OCI-LY3 (cell line): ENCODE measurements around the gene PRDM5.

ENCODE experiments used
- H2AFZ ChIP-seq: fragments of 200-600, 300-600 bp; shearing (Covaris generic); 2 replicates; pipeline ENCODE4 v1.6.0; 2014; ENCODE audit warnings: antibody characterized with exemption, low read depth, low read length
- H3K27ac ChIP-seq: fragments of 200-600, 300-600 bp; sonication (generic); 2 replicates; pipeline ENCODE4 v1.5.1; 2014; ENCODE audit warnings: mild to moderate bottlenecking, low read length, moderate library complexity, mixed read lengths
- H3K27me3 ChIP-seq: fragments of 200-600, 300-600 bp; sonication (generic); 2 replicates; pipeline ENCODE4 v1.6.1; 2014; ENCODE audit warnings: low read depth, low read length, mixed read lengths
- H3K36me3 ChIP-seq: fragments of 200-600, 300-600 bp; sonication (generic); replicated peaks from 2 replicates; pipeline ENCODE3; 2014; ENCODE audit warnings: low read depth, low read length, mixed read lengths
- H3K4me1 ChIP-seq: fragments of 300-600, 200-600 bp; sonication (generic); 2 replicates; pipeline ENCODE4 v1.6.1; 2014; ENCODE audit warnings: low read length, mixed read lengths
- H3K4me2 ChIP-seq: fragments of 200-600, 300-600 bp; sonication (generic); 2 replicates; pipeline ENCODE4 v1.6.1; 2014; ENCODE audit warnings: low read length, mixed read lengths
- H3K4me3 ChIP-seq: fragments of 300-600, 200-600 bp; sonication (generic); 2 replicates; pipeline ENCODE4 v1.5.1; 2014; ENCODE audit warnings: antibody characterized with exemption, mild to moderate bottlenecking, low read length, moderate library complexity
- H3K79me2 ChIP-seq: fragments of 300-600, 200-600 bp; shearing (Covaris generic); 2 replicates; pipeline ENCODE4 v1.6.1; 2014; ENCODE audit warnings: mild to moderate bottlenecking, low read length, mixed read lengths
- H3K9ac ChIP-seq: fragments of 300-600, 200-600 bp; shearing (Covaris generic); 2 replicates; pipeline ENCODE4 v1.6.0; 2014; ENCODE audit warnings: mild to moderate bottlenecking, low read length, moderate library complexity
- H3K9me3 ChIP-seq: fragments of 200-600, 300-600 bp; shearing (Covaris generic); 2 replicates; pipeline ENCODE4 v1.6.1; 2014; ENCODE audit warnings: low read length, mixed read lengths; ENCODE audit not compliant: insufficient read depth
- H4K20me1 ChIP-seq: fragments of 200-600, 300-600 bp; sonication (generic); 2 replicates; pipeline ENCODE4 v1.6.1; 2016; ENCODE audit warnings: low read length, mixed read lengths; ENCODE audit not compliant: insufficient read depth
- CTCF ChIP-seq: fragments of 200-600, 300-600 bp; sonication (generic); IDR thresholded peaks from 2 replicates; pipeline ENCODE4 v1.5.1; 2014; ENCODE audit warnings: antibody characterized with exemption, low read length, low read depth
- EZH2phosphoT487 ChIP-seq: fragments of 200-600 bp; shearing (Covaris generic); IDR thresholded peaks from 2 replicates; pipeline ENCODE4 v1.6.1; 2018; ENCODE audit warnings: antibody characterized with exemption, mixed run types, low read depth

PRDM5 gene

DNA sequence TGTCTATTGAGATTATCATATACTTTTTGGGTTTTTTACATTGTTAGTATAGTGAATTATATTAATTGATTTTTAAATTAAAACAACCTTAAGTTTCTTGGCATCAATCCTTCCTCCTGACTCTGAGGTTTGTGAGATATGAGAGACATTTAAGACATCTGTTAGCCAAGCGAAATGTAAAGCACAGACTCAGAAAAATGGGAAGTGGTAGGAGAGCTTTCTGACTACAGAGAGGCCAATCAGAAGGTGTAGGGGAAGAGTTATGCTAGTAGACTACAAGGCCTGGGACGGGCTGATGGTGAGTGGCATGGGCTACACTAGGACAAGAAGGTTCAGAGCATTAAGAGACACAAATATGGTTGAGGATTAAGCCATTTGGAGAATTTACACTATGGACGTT lies 255.4 kb downstream of the PRDM5 start:
- Histone ChIP-seq H3K27ac (no peak overlapping the region), H3K9ac (no peak overlapping the region), H4K20me1 (no peaks in the 10 kb centered on the region), H3K4me3 (no peak overlapping the region), H3K36me3 (no peaks in the 10 kb centered on the region), H3K4me2 (no peak overlapping the region), H2AFZ (no peak overlapping the region), H3K79me2 (no peaks in the 10 kb centered on the region), H3K9me3 (no peaks in the 10 kb centered on the region), H3K4me1 (no peaks in the 10 kb centered on the region), H3K27me3 (no peaks in the 10 kb centered on the region)
- TF ChIP-seq EZH2phosphoT487 (no peak), CTCF (no peak)

GRCh38 chr4:120664851-120665250 lies 257.7 kb downstream of the PRDM5 start:
- TF ChIP-seq CTCF (no peak), EZH2phosphoT487 (no peak)
- no peaks in the 10 kb centered on the region for H3K79me2 ChIP-seq
- no peak overlapping the region for H3K27ac ChIP-seq
- H3K36me3 ChIP-seq: no peaks in the 10 kb centered on the region
- no peak overlapping the region for H2AFZ ChIP-seq
- no peak overlapping the region for H3K9ac ChIP-seq
- H3K9me3 ChIP-seq: no peaks in the 10 kb centered on the region
- H3K4me1 ChIP-seq: no peaks in the 10 kb centered on the region
- no peaks in the 10 kb centered on the region for H3K27me3 ChIP-seq
- no peaks in the 10 kb centered on the region for H4K20me1 ChIP-seq
- no peak overlapping the region for H3K4me2 ChIP-seq
- no peak overlapping the region for H3K4me3 ChIP-seq

- Histone ChIP-seq H3K27ac (no peak overlapping the region), H2AFZ (no peak overlapping the region), H3K27me3 (no peaks in the 10 kb centered on the region), H3K9me3 (no peaks in the 10 kb centered on the region), H3K79me2 (no peaks in the 10 kb centered on the region), H3K9ac (no peak overlapping the region), H3K36me3 (no peaks in the 10 kb centered on the region), H3K4me2 (no peak overlapping the region), H3K4me1 (no peaks in the 10 kb centered on the region), H3K4me3 (no peak overlapping the region), H4K20me1 (no peaks in the 10 kb centered on the region)
- no peak for TF ChIP-seq EZH2phosphoT487
- TF ChIP-seq CTCF: no peak
Measured at GRCh38 chr4:120659616-120660170, 262.8 kb downstream of the PRDM5 start.

DNA sequence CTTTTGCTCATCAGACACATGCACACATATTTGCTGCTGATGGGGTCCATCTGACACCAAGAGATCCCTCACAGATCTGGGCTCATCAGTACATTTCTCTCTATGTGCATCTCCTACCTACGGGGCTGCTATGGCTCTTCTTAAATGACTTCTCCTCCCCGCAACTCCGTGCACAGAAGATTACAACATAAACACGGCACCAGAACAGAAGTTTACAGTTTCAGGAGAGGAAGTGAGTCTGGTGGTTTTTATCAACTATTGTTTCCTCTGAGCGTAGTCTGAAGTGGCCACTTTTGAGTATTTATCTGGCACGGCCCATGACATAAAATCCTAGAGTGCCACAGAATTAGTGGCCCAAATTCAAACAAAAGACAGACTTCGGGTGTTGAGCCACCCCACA lies 263.8 kb downstream of the PRDM5 start:
- Histone ChIP-seq H3K4me3 (no peak overlapping the region), H2AFZ (no peak overlapping the region), H3K9ac (no peak overlapping the region), H3K27me3 (no peaks in the 10 kb centered on the region), H3K79me2 (no peaks in the 10 kb centered on the region), H3K36me3 (no peaks in the 10 kb centered on the region), H3K4me2 (no peak overlapping the region), H3K27ac (no peak overlapping the region), H3K9me3 (no peaks in the 10 kb centered on the region), H4K20me1 (no peaks in the 10 kb centered on the region), H3K4me1 (no peaks in the 10 kb centered on the region)
- no peak for TF ChIP-seq CTCF
- TF ChIP-seq EZH2phosphoT487: no peak
